Muscle layer of duodenum (tissue), 2 donors: ENCODE measurements around the gene VCAN.

ENCODE experiments used
- H3K27ac ChIP-seq: one replicate; pipeline ENCODE4 v1.7.0; 2013; ENCODE audit warnings: mild to moderate bottlenecking, low read length
- H3K27me3 ChIP-seq: one replicate; pipeline ENCODE4 v1.7.0; 2013; ENCODE audit warnings: low read depth, mild to moderate bottlenecking, control low read depth, low read length
- H3K36me3 ChIP-seq, 2 donors: one replicate each; pipeline ENCODE4 v1.7.0; 2013; ENCODE audit warnings: low read length in 2 of 2, control low read depth in 1 of 2, mild to moderate bottlenecking in 1 of 2; ENCODE audit not compliant: insufficient read depth in 2 of 2, control insufficient read depth in 1 of 2
- H3K4me1 ChIP-seq, 2 donors: one replicate each; pipeline ENCODE4 v1.7.0; 2013; ENCODE audit warnings: low read length in 2 of 2, mild to moderate bottlenecking in 2 of 2, control low read depth in 1 of 2, moderate library complexity in 1 of 2; ENCODE audit not compliant: insufficient read depth in 2 of 2, control insufficient read depth in 1 of 2
- H3K4me3 ChIP-seq, 2 donors: one replicate each; pipeline ENCODE4 v1.7.0; 2013; ENCODE audit warnings: low read length in 2 of 2, low read depth in 1 of 2, mild to moderate bottlenecking in 1 of 2
- H3K9me3 ChIP-seq, 2 donors: one replicate each; pipeline ENCODE4 v1.7.0; 2013; ENCODE audit warnings: low read length in 2 of 2, control low read depth in 1 of 2, mild to moderate bottlenecking in 1 of 2; ENCODE audit not compliant: control insufficient read depth in 1 of 2
- donor health status: healthy.

VCAN gene

DNA sequence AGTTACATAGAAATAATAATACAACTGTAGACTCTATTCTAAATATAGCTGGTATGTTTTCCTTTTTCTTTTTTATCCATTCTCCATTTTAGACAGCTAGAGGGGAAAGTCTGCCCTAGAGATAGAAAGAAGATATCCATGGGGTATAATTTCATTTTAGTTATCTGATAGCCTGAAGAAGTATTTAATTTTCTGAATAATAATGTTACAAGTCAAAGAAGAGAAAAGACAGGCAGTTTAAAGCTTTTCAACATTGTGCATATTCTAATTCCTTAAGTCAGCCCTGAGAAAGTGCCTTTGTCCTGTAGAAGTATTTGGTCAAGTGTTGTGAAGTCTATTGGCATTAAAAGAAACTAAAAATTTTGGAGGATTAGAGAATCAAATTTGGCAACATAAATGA lies 2.5 kb upstream of the VCAN start:
- no peak overlapping the region for H3K27ac ChIP-seq
- H3K36me3 ChIP-seq = peaks cover 0 to 3% of the 10 kb centered on the region in 2 donors
- no peaks in the 10 kb centered on the region for H3K9me3 ChIP-seq
- no peak overlapping the region for H3K4me3 ChIP-seq
- H3K27me3 ChIP-seq = peaks cover 26% of the 10 kb centered on the region
- peaks cover 0 to 25% of the 10 kb centered on the region in 2 donors for H3K4me1 ChIP-seq

DNA sequence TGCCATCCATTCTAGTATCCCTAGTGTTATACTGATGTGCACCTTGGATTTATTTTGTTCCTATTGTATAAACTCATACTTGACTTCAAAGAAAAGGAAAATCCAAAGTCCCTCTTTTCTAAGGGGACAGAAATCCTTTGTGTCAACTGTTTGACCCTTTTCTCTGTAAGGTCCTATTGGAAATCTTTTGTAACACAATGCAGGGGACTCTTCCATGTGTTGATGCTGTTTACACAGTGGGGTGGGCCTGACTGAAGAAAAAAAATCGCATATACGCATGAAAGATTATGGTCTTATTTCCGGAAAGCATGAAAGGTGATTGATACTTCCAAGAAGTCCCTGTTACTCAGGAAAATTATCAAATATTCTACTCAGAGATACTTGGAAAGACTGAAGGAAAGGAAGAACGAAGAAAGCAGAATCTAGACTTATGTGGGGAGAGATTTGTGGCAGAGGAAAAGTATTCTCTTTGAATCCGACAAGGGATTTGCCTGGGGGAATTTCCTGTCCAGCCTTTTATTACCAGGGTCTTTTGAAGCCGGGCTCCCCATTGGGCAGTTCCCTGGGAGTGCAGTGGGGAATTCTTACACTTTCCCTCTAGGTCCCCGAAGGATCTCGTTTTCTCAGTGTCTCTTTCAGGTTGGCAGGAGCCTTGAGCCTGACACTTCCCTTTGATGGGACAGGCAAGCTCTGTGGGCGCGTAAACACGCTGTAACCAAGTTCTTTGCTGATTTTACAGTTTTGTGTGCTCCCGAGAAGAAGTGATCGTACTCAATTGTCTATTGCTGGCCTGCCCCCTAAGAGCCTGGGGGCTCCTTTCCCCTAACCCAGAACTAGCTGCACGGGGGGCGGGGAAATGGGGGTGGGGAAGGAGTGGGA lies 779 bp upstream of the VCAN start:
- Histone ChIP-seq H3K27ac (no peak overlapping the region), H3K36me3 (peaks cover 0 to 15% of the 10 kb centered on the region in 2 donors), H3K4me3 (peak overlapping the region; percentile 70 to 76), H3K27me3 (peaks cover 39% of the 10 kb centered on the region), H3K9me3 (no peaks in the 10 kb centered on the region), H3K4me1 (peaks cover 0 to 31% of the 10 kb centered on the region in 2 donors)

GRCh38 chr5:83472213-83472507 lies 616 bp downstream of the VCAN start:
- H3K27ac ChIP-seq = peak overlapping the region; percentile 48
- peaks cover 0 to 21% of the 10 kb centered on the region in 2 donors for H3K36me3 ChIP-seq
- H3K4me1 ChIP-seq = peaks cover 0 to 31% of the 10 kb centered on the region in 2 donors
- no peaks in the 10 kb centered on the region for H3K9me3 ChIP-seq
- H3K27me3 ChIP-seq = peaks cover 39% of the 10 kb centered on the region
- H3K4me3 ChIP-seq = peak overlapping the region; percentile 70 to 76

GRCh38 chr5:83472508-83473345 lies 1.2 kb downstream of the VCAN start:
- H3K4me1 ChIP-seq = peaks cover 0 to 31% of the 10 kb centered on the region in 2 donors
- H3K27me3 ChIP-seq = peaks cover 39% of the 10 kb centered on the region
- H3K4me3 ChIP-seq = peak overlapping the region; percentile 70 to 76
- H3K27ac ChIP-seq = peak overlapping the region; percentile 48
- H3K9me3 ChIP-seq = no peaks in the 10 kb centered on the region
- H3K36me3 ChIP-seq = peaks cover 0 to 21% of the 10 kb centered on the region in 2 donors

GRCh38 chr5:83473346-83474160 lies 2.0 kb downstream of the VCAN start:
- peak overlapping the region; percentile 63 for H3K27ac ChIP-seq
- no peaks in the 10 kb centered on the region for H3K9me3 ChIP-seq
- peaks cover 0 to 21% of the 10 kb centered on the region in 2 donors for H3K36me3 ChIP-seq
- peak overlapping the region; percentile 70 to 76 for H3K4me3 ChIP-seq
- peaks cover 0 to 31% of the 10 kb centered on the region in 2 donors for H3K4me1 ChIP-seq
- peaks cover 39% of the 10 kb centered on the region for H3K27me3 ChIP-seq

DNA sequence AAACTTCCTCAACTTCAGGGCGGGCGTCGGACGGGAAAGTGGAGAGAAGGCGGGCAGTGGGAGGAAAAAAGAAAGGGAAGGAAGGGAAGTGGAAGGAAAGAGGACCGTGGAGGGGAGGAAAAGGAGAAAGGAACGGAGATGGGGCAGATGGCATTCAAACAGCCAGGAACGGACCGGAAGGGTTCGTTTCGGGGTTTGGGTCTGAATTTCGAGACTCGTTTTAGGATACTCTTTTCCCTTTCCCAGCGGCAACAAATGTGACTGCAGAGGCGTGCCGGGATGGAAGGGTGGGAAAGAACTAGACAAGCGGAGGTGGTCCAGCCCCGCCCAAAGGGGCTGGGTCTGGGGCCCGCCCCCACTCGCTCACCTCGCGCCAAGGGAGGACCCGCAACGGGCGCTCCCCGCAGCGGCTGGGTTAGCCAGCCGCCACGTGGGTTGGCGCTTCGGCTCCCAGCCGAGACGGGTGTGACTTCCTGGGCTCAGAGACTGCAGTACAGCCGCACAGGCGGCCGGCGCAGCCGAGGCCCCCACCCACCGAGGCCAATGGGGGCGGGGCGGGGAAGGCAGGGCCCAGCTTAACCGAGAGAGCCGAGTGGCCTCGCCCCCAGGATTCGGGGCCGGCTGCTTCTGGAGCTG lies 2.7 kb downstream of the VCAN start:
- Histone ChIP-seq H3K36me3 (peaks cover 0 to 21% of the 10 kb centered on the region in 2 donors), H3K4me3 (peak overlapping the region; percentile 70 to 76), H3K9me3 (no peaks in the 10 kb centered on the region), H3K27me3 (peaks cover 39% of the 10 kb centered on the region), H3K4me1 (peaks cover 0 to 31% of the 10 kb centered on the region in 2 donors), H3K27ac (peak overlapping the region; percentile 69)

GRCh38 chr5:83474991-83475390 lies 3.4 kb downstream of the VCAN start:
- Histone ChIP-seq H3K9me3 (no peaks in the 10 kb centered on the region), H3K27me3 (peaks cover 39% of the 10 kb centered on the region), H3K36me3 (peaks cover 0 to 21% of the 10 kb centered on the region in 2 donors), H3K4me3 (peak overlapping the region; percentile 28 to 70), H3K4me1 (peaks cover 0 to 31% of the 10 kb centered on the region in 2 donors), H3K27ac (peak overlapping the region; percentile 69)

- Histone ChIP-seq H3K27ac (peak overlapping the region; percentile 69), H3K9me3 (no peaks in the 10 kb centered on the region), H3K36me3 (peaks cover 0 to 21% of the 10 kb centered on the region in 2 donors), H3K4me3 (peak overlapping the region; percentile 28 to 70), H3K27me3 (peaks cover 39% of the 10 kb centered on the region), H3K4me1 (peaks cover 0 to 31% of the 10 kb centered on the region in 2 donors)
Measured at GRCh38 chr5:83475391-83475863, 3.9 kb downstream of the VCAN start.

DNA sequence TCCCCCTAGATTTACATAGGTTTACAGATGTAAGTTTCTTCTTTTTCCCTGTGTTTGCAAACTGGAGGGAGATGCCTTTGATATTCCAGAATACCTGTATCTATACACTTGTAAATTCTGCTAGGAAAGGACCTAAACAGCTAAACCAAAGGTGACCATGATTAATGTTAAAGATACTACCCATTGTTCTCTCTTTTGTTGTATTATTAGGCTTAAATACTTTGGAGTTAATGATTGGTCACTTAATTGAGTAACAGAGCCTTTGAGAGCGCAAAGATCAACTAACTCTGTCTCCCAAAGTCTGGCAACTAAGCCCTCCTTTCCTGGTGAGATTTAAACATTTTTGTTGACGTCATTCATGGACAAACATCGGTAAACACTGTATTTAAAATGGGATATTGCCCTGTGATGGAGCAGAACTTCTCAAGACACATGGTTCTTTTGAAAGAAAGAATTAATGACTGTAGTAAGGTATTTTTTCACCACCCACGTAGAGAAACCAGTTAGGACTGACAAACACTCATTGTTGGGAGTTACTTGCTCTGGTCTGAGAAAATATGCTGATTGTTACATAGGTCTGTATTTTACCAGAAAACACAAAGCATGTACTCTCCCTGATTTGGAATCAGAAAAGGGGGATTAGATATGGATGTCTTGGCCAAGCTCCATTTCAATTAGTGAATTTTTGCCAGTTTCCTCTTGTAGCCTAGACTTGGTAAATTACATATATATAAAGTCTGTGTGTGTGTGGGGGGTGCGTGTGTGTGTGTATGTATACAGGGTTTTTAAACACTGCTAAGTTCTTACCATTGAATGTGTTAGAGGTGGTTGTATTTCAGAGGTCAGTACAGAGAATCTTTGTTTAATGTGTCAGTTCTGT lies 4.6 kb downstream of the VCAN start:
- Histone ChIP-seq H3K27me3 (peaks cover 33% of the 10 kb centered on the region), H3K36me3 (peaks cover 0 to 21% of the 10 kb centered on the region in 2 donors), H3K27ac (peak overlapping the region; percentile 69), H3K9me3 (no peaks in the 10 kb centered on the region), H3K4me3 (no peak overlapping the region), H3K4me1 (peaks cover 0 to 31% of the 10 kb centered on the region in 2 donors)

GRCh38 chr5:83482961-83483360 lies 11.4 kb downstream of the VCAN start:
- no peak overlapping the region for H3K27ac ChIP-seq
- H3K27me3 ChIP-seq = no peaks in the 10 kb centered on the region
- no peaks in the 10 kb centered on the region for H3K9me3 ChIP-seq
- H3K36me3 ChIP-seq = no peaks in the 10 kb centered on the region
- no peaks in the 10 kb centered on the region for H3K4me1 ChIP-seq
- no peak overlapping the region for H3K4me3 ChIP-seq
